ENCODE data around the gene ISCA1. TPM values are rescaled to one million over a fixed set of nuclear protein-coding genes. Genes with fewer than 3 reads are reported as not detected.

The ISCA1 gene
- total and polyA plus RNA-seq, 10 of the 15 experiments (the other 5 are each of a cell fraction or from before 2014, with no cell fraction given) = 8.9 to 36.0 (median 24.2) TPM

GRCh38 chr9:86285261-86285660 is 2.9 kb upstream of the ISCA1 start (continued):
- TF ChIP-seq, protein P1, sequence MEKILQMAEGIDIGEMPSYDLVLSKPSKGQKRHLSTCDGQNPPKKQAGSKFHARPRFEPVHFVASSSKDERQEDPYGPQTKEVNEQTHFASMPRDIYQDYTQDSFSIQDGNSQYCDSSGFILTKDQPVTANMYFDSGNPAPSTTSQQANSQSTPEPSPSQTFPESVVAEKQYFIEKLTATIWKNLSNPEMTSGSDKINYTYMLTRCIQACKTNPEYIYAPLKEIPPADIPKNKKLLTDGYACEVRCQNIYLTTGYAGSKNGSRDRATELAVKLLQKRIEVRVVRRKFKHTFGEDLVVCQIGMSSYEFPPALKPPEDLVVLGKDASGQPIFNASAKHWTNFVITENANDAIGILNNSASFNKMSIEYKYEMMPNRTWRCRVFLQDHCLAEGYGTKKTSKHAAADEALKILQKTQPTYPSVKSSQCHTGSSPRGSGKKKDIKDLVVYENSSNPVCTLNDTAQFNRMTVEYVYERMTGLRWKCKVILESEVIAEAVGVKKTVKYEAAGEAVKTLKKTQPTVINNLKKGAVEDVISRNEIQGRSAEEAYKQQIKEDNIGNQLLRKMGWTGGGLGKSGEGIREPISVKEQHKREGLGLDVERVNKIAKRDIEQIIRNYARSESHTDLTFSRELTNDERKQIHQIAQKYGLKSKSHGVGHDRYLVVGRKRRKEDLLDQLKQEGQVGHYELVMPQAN (conservative IDR thresholded peaks at IDR 0.05) = no peak
- TF ChIP-seq RELB (IDR thresholded peaks at IDR 0.05; ENCODE audit: low read depth) (no peak), HDGF (IDR thresholded peaks at IDR 0.05) (no peak), IKZF2 (IDR thresholded peaks at IDR 0.05) (no peak), SUZ12 (IDR thresholded peaks at IDR 0.05; ENCODE audit: unreplicated experiment) (no peak), ZNF592 (IDR thresholded peaks at IDR 0.05) (no peak), EP300 (IDR thresholded peaks at IDR 0.05; ENCODE audit: borderline replicate concordance in 1 of 2, control insufficient read depth in 1 of 2, low read depth in 2 of 2, low read length in 2 of 2) (no peak), ZNF217 (IDR thresholded peaks at IDR 0.05) (no peak), PAX5 (IDR thresholded peaks at IDR 0.05; ENCODE audit: borderline replicate concordance, low read depth, low read length) (no peak)
- TF ChIP-seq, protein P2, sequence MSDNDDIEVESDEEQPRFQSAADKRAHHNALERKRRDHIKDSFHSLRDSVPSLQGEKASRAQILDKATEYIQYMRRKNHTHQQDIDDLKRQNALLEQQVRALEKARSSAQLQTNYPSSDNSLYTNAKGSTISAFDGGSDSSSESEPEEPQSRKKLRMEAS (IDR thresholded peaks at IDR 0.05; ENCODE audit: low read depth, low read length) = no peak
- TF ChIP-seq, protein P3, sequence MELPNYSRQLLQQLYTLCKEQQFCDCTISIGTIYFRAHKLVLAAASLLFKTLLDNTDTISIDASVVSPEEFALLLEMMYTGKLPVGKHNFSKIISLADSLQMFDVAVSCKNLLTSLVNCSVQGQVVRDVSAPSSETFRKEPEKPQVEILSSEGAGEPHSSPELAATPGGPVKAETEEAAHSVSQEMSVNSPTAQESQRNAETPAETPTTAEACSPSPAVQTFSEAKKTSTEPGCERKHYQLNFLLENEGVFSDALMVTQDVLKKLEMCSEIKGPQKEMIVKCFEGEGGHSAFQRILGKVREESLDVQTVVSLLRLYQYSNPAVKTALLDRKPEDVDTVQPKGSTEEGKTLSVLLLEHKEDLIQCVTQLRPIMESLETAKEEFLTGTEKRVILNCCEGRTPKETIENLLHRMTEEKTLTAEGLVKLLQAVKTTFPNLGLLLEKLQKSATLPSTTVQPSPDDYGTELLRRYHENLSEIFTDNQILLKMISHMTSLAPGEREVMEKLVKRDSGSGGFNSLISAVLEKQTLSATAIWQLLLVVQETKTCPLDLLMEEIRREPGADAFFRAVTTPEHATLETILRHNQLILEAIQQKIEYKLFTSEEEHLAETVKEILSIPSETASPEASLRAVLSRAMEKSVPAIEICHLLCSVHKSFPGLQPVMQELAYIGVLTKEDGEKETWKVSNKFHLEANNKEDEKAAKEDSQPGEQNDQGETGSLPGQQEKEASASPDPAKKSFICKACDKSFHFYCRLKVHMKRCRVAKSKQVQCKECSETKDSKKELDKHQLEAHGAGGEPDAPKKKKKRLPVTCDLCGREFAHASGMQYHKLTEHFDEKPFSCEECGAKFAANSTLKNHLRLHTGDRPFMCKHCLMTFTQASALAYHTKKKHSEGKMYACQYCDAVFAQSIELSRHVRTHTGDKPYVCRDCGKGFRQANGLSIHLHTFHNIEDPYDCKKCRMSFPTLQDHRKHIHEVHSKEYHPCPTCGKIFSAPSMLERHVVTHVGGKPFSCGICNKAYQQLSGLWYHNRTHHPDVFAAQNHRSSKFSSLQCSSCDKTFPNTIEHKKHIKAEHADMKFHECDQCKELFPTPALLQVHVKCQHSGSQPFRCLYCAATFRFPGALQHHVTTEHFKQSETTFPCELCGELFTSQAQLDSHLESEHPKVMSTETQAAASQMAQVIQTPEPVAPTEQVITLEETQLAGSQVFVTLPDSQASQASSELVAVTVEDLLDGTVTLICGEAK (IDR thresholded peaks at IDR 0.05; ENCODE audit: borderline replicate concordance) = no peak

All from GM12878 (cell line).